NK-92 treated with Interleukin-12 subunit alpha and Interleukin-12 subunit beta, amount 100 ng/mL, for 24 hours (cell line): ENCODE data around the gene B3GALT2.
"Not testable (repeated sequence)": the region's sequence is repeated elsewhere in the genome, so short reads cannot be mapped to it uniquely, and the experiment has no call there.

ENCODE experiments used
- DNase-seq: peaks from one replicate; lab custom pipeline; 2025; lab: John Stamatoyannopoulos, UW

The B3GALT2 gene, protein sequence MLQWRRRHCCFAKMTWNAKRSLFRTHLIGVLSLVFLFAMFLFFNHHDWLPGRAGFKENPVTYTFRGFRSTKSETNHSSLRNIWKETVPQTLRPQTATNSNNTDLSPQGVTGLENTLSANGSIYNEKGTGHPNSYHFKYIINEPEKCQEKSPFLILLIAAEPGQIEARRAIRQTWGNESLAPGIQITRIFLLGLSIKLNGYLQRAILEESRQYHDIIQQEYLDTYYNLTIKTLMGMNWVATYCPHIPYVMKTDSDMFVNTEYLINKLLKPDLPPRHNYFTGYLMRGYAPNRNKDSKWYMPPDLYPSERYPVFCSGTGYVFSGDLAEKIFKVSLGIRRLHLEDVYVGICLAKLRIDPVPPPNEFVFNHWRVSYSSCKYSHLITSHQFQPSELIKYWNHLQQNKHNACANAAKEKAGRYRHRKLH

DNA sequence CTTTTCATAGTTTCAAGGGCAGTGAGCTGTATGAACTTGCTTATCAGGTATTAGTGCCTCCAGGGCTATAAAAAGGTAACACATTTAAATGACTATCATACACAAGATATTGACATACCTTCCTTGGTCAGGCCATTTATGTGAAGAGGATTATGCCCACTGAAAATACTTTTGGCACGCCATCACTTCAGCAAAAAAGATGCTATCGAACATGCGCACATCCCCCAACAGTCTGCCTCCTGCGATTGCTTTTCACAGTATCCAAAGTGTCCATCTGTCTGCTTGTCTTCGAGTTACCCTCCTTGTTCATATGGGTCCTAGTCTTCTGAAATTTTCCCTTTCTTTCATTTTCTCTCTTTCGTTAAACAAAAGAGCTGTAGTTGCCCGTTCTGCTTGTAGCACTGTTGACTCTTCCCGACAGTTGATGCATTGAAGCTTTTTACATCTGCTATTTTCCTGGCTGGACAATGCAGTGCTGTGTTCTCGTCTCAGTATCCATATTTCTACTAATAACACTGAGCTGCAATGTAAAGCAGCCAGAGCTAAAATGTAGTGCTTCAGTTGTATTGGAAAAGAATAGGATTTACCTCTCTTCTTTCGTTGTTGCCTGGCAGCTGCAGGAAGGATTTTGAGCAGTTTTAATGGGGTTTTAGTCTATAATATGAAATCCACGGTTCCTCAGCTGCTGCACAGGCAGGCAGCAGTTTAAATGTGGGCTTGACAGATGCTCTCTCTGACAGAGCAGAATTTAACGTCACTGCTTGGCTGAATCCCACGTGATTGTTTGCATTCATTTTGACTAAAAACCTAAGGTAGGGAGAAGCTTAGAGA is at the start of gene B3GALT2:
Gene B3GALT2 (minus strand): TSS at position 713 of the 831 bp plus-strand sequence. CDS start 5,051 bp downstream, outside the sequence.
- DNase-seq: no peak

DNA sequence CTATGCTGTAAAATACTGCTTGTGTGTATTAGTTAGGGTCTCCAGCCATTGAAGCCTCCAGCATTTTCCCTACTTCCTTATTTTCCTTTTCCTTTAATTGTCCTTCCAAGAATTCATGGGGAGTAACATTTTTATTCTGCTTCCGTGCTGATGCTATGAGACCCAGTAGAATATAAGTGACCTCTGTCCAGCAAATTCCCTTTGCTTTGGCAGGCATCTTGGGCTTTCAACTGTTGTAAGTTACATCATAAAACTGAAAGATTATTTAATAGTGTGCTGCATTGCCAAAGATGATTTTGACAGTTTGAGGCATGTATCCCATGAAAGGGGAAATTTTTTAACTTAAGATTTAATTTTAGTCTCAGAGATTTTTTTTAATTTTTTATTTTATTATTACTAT is 48.1 kb upstream of the B3GALT2 start:
- DNase-seq: no peak

DNA sequence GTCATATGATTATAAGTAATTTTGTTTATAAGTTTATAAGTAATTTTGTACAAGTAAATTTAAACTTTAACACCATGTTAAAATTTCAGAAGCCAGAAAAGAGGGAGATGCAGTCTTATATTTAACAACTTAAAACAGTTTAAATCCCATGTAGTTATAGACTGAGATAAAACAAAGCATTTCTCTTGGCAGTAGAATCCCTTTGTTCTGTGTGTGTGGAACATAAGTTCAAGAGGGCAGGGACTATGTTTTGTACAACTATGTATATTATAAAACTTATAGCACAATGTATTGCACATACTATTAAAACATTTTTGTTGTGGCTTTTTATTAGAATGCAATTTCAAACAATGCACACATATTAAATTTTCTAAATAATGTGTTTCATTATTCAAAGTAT is 44.7 kb upstream of the B3GALT2 start:
- DNase-seq: not testable (repeated sequence)

DNA sequence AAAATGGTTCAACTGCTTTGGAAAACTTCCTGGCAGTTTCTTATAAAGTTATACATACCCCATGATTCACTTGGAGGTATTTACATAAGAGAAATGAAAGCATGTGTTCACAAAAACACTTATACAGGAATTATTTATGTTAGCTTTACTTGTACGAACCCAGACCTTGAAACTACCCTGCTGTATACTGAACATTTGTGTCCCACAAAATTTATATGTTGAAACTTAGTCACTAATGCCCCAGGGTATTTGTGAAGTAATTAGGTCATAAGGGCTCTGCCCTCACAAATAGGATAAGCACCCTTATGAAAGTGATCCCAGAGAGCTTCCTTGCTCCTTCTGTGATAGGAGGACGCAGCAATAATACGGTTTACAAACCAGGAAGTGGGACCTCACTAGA is 42.7 kb upstream of the B3GALT2 start:
- DNase-seq: no peak

DNA sequence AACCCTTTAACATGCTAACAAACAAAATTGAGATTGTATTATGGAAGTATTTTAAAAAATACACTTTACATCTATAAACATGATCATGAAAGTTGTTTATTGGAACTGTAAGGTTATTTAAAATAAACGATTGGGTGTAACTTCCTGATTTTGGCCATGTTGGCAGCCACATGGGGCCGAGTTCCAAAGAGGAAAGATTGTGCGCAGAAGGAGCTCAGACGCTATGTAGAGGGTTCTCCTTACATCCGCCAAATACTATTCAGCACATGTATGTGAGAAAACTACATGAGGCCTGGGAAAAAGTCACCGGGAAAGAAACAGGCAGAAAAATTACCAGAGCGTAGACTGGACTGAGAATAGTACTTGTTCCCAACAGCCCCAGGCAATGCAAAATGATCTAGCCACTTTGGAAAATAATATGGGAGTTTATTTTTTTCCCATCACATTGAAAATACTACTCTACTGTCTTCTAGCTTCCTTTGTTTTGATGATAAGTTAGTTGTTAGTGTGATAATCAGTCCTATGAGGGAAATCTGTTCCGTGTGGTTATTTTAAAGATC is 35.7 kb upstream of the B3GALT2 start:
- DNase-seq: no peak

DNA sequence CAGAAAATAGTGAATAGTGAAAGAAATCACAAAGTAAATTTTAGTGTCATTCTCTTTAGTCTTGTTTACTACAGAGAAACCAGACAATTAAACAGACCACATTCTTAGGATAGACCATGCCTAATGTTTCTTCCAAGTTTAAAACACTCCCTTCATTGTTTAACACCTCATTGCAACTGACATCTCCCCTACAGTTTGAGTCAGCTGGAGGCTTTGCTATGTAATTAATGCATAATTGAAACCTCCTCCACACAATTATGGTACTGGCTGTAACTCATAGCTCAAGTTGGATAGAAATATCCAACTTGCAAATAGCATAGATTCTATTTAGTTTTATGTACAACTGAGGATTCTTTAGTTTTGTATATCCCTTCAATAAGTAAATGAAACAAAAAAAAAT is 35.2 kb upstream of the B3GALT2 start:
- no peak for DNase-seq

DNA sequence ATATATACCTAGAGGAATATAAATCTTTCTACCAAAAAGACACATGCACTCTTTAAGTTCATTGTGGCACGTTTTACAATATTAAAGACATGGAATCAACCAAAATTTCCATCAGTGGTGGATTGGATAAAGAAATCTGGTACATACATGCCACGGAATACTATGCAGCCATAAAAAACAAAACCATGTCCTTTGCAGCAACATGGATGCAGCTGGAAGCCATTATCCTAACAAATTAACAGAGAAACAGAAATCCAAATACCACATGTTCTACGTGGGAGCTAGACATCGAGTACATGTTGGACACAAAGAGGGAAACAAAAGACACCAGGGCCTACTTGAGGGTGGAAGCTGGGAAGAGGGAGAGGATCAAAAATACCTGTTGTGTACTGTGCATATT is 33.0 kb upstream of the B3GALT2 start:
- no peak for DNase-seq

DNA sequence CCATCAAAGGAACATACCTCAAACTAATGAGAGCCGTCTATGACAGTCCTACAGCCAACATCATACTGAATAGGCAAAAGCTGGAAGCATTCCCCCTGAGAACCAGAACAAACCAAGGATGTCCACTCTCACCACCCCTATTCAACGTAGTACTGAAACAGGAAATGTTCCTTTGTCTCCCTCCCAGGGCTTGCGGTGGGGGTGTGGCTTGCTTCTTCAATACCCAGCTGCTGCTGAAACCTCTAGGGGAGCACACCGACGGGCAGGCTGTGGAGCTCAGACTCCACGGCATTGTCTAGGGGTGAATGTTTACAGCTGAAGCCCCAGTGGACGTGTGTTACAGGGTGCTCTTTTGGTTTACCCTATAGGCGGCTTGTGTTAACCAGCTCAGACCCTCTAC is 30.5 kb upstream of the B3GALT2 start:
- DNase-seq: no peak

DNA sequence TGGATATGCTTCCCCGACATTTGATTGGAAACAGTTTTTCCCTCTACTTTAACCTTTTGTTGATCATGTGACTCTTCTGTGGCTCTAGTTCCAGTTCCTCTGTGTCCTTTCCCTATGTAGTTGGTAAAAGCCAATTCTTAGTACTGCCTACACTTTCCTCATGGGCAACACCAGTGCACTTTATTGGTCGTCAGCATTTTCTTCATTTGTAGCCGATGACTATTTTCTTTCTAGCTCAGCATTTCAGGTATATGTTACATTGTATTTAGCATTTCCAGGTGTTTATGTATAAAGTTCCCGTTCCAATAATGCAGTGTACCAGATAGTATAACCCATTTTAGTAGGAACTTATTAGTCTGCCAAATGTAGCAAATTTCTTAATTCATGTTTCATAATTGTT is 27.6 kb upstream of the B3GALT2 start:
- DNase-seq: no peak

DNA sequence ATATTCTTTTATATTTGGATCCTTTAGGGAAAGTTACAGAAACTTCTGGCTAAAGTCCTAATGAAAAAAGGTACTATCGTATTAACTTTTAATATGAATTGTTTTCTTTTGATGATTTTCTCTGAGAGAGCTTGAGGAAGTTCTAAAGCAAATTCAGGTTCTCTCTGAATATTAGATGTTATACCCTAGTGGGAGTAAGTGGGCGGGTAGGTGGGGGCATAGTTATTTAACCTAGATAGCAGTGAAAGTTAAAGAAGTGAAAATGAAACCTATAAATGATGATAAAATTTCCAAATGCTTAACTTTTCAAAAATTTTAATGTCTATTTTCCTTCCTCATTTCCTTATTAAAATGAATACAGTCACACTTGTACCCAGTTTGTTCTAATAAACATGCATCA is 26.2 kb upstream of the B3GALT2 start:
- DNase-seq: no peak

DNA sequence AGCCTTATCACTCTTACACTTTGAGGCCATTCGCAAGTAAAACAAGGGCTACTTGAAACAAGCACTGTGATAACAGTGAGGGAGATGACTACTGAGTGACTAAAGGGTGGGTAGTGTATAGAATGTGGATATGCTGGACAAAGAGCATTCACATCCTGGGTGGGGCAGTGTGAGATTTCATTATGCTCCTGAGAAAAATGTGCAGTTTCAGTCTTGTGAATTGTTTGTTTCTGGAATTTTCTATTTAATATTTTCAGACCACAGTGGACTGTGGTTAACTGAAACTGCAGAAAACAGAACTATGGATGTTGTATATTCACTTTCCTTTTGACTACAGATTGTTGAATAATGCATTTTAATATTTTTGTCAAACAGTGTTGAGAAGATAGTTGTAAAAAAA is 25.1 kb upstream of the B3GALT2 start:
- no peak for DNase-seq

DNA sequence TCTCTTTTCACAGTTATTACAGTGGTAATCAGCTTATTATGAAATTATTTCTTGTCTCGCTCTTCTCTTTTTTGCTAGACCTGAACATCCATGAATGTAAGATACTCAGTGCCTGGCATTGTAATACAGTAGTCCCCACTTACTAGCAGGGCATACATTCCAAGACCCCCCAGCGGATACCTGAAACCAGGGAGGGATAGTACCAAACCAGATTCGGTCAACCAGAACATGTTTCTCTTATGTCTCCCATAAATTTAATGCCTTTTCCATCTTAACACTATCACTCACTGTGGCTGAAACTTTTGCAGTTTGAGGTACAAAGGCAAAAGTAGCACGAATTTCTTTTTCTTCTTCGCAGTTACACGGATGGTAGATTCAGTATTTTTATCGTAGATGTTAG is 24.6 kb upstream of the B3GALT2 start:
- no peak for DNase-seq

DNA sequence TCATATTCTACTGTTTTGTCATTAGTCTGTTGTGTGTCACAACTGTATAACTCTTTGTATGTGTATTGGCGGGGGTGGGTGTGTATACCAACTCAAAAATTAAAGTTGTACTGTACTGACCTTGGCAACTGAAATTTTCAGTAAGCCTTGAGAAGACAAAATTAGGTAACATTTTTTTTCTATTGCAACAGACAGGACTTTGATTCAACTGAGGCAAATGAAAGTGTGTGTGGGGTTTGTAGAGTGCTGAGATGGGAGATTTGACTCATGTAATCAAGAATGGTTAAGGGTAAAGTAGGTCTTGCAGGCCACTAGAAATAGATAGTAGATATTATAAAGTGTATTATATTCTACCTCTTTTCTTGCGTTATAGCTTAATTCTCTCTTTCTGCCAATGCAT is 14.6 kb upstream of the B3GALT2 start:
- no peak for DNase-seq

DNA sequence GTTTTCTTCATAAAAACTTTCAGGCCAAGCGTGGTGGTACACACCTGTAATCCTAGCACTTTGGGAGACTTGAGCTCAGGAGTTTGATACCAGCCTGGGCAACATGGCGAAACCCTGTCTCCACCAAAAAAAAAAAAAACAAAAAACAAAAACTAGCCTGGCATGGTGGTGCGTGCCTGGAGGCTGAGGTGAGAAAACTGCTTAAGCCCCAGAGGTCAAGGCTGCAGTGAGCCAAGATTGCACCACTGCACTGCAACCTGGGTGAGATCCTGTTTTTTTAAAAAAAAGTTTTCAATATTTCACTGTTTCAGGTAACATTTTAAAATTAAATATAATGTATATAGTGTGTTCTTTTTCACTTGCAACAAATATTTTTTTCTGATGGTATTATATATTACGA is 13.5 kb upstream of the B3GALT2 start:
- no peak for DNase-seq

DNA sequence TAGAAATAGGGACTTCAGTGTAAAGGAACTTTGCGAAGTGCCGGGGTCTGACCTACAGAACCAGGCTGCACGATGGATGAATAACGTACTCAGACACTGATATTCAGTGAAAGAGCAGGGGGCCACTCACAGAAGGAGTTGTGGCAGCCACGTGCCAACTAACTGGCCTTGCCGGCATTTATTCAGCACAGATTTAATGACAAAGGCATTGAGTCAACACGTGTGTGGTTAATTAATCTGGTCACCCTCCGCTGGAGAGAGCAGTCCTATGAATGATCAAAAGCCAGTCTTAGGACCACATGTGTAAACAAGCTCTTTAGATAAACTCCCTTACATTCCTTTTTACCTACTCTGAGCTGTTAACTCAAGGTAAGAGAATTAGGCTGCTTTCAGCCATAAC is 6.2 kb upstream of the B3GALT2 start:
- DNase-seq: no peak

DNA sequence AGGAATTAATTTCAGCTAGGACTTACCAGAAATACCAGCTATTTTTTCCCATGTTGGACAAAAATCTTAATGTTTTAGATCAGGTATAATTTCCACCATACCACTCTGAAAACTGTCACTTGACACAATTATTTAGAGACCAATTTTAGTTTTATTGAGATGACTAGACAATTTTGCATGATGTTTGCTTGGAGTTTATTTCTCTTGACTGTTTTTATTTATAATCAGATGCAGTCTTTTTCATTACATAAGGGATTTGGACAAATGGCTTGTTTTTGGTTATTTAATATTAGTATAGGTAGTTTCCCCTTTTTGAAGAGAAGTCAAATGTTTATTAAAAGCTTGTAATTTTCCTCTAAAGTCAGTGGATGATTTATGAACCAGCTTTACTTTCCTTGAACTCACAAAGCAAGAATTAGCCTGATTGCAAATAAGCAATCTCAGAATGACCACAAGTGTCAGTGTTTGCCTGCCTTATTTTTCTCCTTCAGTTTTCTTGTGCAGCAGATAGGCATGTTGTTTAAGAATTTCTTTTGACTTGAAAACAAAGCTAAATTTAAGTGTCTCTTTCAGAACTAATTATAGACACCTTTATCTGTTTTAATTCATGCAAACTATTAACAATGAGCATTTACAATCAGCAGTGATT is 3.8 kb upstream of the B3GALT2 start:
- DNase-seq: no peak

DNA sequence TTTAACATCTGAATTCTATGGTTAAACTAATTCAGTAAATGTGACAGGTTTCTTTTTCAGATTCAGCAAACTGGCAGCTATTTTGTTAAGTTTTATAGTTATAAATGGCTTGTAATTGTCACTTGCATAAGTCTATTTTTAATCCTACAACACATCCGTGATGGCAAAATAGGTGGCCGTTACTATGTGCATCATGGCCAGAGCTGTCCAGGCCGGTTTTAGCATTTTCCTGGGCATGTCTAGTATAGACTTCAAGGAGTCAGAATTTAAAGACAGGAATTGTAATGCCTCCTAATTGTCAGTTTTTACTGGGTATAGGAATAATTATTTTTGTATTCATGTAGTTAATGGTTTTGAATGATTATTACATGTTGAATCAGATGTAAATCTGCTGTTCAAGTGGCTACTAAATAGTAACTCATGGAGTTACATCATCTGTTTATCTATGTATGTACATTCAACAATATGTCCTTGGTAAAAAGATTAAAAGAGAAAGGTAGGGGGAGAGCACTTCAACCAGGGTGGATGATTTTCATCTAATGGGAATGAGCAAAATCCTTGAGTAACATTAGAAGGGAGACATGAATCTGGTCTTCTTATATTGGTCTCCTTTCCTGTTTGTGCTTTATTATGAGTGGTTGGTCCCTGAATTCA is 3.2 kb upstream of the B3GALT2 start:
- DNase-seq: no peak

DNA sequence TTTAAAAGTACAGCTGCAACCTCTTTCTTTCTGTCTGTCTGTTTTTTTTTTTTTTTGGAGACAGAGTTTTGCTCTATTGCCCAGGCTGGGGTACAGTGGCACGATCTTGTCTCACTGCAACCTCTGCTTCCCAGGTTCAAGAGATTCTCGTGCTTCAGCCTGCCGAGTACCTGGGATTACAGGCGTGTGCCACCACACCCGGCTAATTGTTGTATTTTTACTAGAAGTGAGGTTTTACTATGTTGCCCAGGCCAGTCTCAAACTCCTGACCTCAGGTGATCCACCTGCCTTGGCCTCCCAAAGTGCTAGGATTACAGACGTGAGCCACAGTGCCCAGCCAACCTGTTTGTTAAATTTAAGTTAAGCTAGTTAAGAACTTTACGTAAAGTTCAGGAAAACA is 2.5 kb upstream of the B3GALT2 start:
- DNase-seq: not testable (repeated sequence)

DNA sequence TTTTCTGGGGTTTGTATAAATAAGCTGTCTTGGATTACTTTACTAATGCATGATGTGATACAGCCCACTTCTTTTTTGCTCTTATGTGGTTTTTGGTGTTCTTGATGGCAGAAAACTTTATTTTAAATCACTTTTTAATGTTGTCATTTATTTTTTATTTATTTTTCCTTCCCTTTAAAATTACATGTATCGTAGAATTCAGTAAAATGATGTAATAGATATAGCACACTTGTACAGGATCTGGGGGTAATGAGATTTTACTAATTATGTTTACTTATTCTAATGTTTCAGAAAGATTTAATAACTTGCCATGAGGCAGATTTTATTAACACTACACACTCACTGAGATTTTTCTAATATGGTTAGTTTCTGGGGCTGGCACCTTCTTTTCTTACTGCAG is 701 bp upstream of the B3GALT2 start:
- no peak for DNase-seq

DNA sequence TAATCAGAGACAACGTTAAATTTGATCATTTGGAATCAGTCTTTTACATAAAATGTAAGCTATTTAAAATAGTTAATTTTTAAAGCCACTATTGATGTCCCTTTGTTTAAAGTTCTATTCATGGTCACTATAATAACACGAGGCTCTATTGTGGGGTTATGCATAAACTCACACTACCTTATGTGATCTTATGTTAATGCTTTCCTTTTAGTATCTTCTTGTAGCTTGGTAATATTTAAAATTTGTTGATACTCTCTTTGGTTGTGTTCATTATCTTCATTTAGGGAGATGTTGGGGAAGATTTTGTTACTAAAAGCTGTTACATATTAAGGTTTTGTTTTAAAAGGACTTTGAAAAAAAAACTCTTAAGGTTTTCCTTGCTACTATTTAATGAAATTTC is 1.2 kb downstream of the B3GALT2 start:
- no peak for DNase-seq

DNA sequence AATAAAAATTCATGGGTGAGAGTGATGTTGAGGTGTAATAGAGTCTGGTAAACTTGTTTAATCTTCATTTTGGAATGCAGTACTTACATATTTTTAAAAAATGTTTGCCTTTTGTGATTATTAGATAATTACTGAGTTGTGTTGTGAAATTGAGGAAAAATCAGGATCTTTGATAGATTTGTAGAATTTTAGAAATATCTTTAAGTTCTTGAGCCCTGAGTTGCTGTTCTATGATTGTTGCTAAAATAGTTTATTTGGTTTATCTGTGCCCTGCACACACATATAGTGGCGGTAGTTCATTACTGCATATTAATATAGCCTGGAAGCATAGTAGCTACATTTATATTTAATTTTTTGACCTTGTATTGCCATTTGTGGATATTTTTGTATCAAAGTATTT is 1.6 kb downstream of the B3GALT2 start:
- DNase-seq: no peak

DNA sequence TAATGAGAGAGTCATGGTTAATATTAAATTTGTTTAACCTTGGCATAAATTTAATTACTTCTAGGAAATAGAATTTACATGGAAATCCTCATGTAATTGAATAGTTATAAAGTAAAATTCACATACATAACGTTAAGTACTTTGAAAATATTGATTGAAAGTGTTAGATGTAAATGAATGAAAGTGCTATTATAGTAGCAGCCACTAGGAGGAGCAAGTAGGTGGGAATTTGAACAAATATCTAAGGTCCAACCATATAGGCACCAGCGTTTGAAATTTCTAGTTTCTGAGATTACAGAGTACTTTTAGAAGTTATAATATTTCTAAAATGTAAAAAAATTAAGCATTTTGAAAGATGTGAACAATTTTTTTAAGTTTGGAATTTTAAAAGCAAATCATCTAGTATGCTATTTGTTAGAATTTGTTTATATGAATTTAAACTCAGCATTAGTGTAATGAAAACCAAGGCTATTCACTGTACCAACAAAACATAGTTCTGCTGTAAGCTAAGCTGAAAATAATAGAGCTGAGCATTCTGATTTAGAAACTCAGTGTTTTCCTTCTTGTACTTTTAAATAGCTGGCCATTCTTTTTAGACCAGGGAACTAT is 3.3 kb downstream of the B3GALT2 start:
- DNase-seq: no peak
